Liver (tissue), 9 donors: ENCODE measurements around the gene MIB1. TPM values are rescaled to one million over a fixed set of nuclear protein-coding genes. Genes with fewer than 3 reads are reported as not detected.

Source experiments
- DNase-seq: peaks from one replicate; pipeline ENCODE4 v3.0.0-alpha.2; 2017; ENCODE audit warnings: low spot score
- H3K27ac ChIP-seq, 2 donors: one replicate each; pipeline ENCODE4 v1.7.0; 2013; ENCODE audit warnings: inconsistent platforms in 2 of 2, low read length in 2 of 2, control low read depth in 1 of 2, low read depth in 1 of 2, mild to moderate bottlenecking in 1 of 2
- H3K27me3 ChIP-seq, 4 donors: one replicate each; pipeline versions ENCODE4 v1.6.1 to v1.7.0; 2013; ENCODE audit warnings: low read length in 3 of 4, inconsistent platforms in 1 of 4, mild to moderate bottlenecking in 1 of 4, moderate library complexity in 1 of 4; ENCODE audit not compliant: control insufficient read depth in 4 of 4, insufficient read depth in 4 of 4
- H3K36me3 ChIP-seq, 4 donors: one replicate each; pipeline versions ENCODE4 v1.6.1 to v1.7.0; 2013; ENCODE audit warnings: low read length in 3 of 4, mild to moderate bottlenecking in 3 of 4, low read depth in 1 of 4, moderate library complexity in 1 of 4; ENCODE audit not compliant: control insufficient read depth in 4 of 4, insufficient read depth in 3 of 4
- H3K4me1 ChIP-seq, 4 donors: one replicate each; pipeline versions ENCODE4 v1.6.1 to v1.7.0; 2013; ENCODE audit warnings: low read length in 3 of 4, mild to moderate bottlenecking in 3 of 4, moderate library complexity in 1 of 4; ENCODE audit not compliant: control insufficient read depth in 4 of 4, insufficient read depth in 4 of 4
- H3K4me3 ChIP-seq, 3 donors: one replicate each; pipeline versions ENCODE4 v1.6.1 to v1.7.0; 2013; ENCODE audit warnings: low read length in 3 of 3, control low read depth in 1 of 3, low read depth in 1 of 3, mild to moderate bottlenecking in 1 of 3
- H3K9ac ChIP-seq, 2 donors: one replicate each; pipeline ENCODE4 v1.7.0; 2013; ENCODE audit warnings: low read length in 2 of 2, mild to moderate bottlenecking in 2 of 2, moderate library complexity in 2 of 2, control low read depth in 1 of 2, low read depth in 1 of 2
- H3K9me3 ChIP-seq, 4 donors: one replicate each; pipeline versions ENCODE4 v1.6.1 to v1.7.0; 2013; ENCODE audit warnings: low read length in 3 of 4; ENCODE audit not compliant: control insufficient read depth in 4 of 4
- CTCF ChIP-seq: fragments of 150-350 bp; IDR thresholded peaks from 2 replicates; pipeline ENCODE4 v1.5.1; 2017; ENCODE audit warnings: improper control_type of control experiment, low read depth, low read length; ENCODE audit not compliant: missing input control
- EGR1 ChIP-seq, 2 donors: IDR thresholded peaks; 2 replicates each; pipeline ENCODE4 v1.6.1; 2016 to 2018; ENCODE audit warnings: antibody characterized with exemption in 2 of 2, low read depth in 2 of 2
- FOXA1 ChIP-seq: IDR thresholded peaks from 2 replicates; pipeline ENCODE4 v1.6.1; 2016; ENCODE audit warnings: antibody characterized with exemption
- GABPA ChIP-seq, 2 donors: IDR thresholded peaks in 1 of 2; conservative IDR thresholded peaks in 1 of 2; 2 replicates each; pipeline ENCODE4 v1.6.1; 2016; ENCODE audit warnings: antibody characterized with exemption in 2 of 2, mild to moderate bottlenecking in 1 of 2, moderate library complexity in 1 of 2
- HNF4G ChIP-seq: IDR thresholded peaks from 2 replicates; pipeline ENCODE4 v1.6.1; 2016; ENCODE audit warnings: antibody characterized with exemption
- JUND ChIP-seq, 2 donors: IDR thresholded peaks; 2 replicates each; pipeline ENCODE4 v1.6.1; 2016; ENCODE audit warnings: antibody characterized with exemption in 2 of 2
- NR2F2 ChIP-seq: IDR thresholded peaks from 2 replicates; pipeline ENCODE4 v1.6.1; 2016; ENCODE audit warnings: antibody characterized with exemption
- RAD21 ChIP-seq, 2 donors: IDR thresholded peaks; 2 replicates each; pipeline ENCODE4 v1.6.1; 2016; ENCODE audit warnings: antibody characterized with exemption in 2 of 2, mild to moderate bottlenecking in 2 of 2
- RXRA ChIP-seq, 2 donors: IDR thresholded peaks; 2 replicates each; pipeline ENCODE4 v1.6.1; 2017 to 2018; ENCODE audit warnings: antibody characterized with exemption in 2 of 2, mild to moderate bottlenecking in 1 of 2
- SP1 ChIP-seq: IDR thresholded peaks from 2 replicates; pipeline ENCODE4 v1.6.1; 2018; ENCODE audit warnings: antibody characterized with exemption, mild to moderate bottlenecking
- TAF1 ChIP-seq: conservative IDR thresholded peaks from 2 replicates; pipeline ENCODE4 v1.6.1; 2016; ENCODE audit warnings: antibody characterized with exemption, mild to moderate bottlenecking
- WGBS: extraction: QIAGEN DNeasy Blood & Tissue Kit; methylation state at CpG from one replicate; pipeline ENCODE4 v1.1.7; 2013; 5-methylcytosine and 5-hydroxymethylcytosine counted together
- polyA plus RNA-seq, 2 donors: library from polyadenylated mRNA; stranded (reverse) in 1 of 2; unstranded in 1 of 2; fragments of 200-250 nt in 1 of 2; fragments of >200 nt in 1 of 2; fragmentation: Nextera tagmentation in 1 of 2; extraction: Ambion mirVana in 1 of 2; gene quantifications; one replicate each; pipeline versions ENCODE4 v1.2.1 to v1.2.3, GENCODE V29; 2013 to 2015
- total RNA-seq, 2 donors: library from RNA; depleted of rRNA; stranded (reverse); fragments of >200 nt; gene quantifications; one replicate each; pipeline ENCODE4 v1.2.3, GENCODE V29; 2014
- TF ChIP-seq, protein P1 (sequence below): IDR thresholded peaks from 2 replicates; pipeline ENCODE4 v1.6.1; 2016; ENCODE audit warnings: antibody characterized with exemption, mild to moderate bottlenecking
- TF ChIP-seq, protein P2 (sequence below): IDR thresholded peaks from 2 replicates; pipeline ENCODE4 v1.6.1; 2016; ENCODE audit warnings: antibody characterized with exemption
- donor health status: healthy.
- donor health status: healthy.
- donor health status: healthy.
- donor health status: healthy.
- donor health status: healthy.

MIB1 gene
- total and polyA plus RNA-seq, 4 donors: 2.7 to 29.6 (median 14.9) TPM

GRCh38 chr18:21868770-21869169 lies 128.2 kb downstream of the MIB1 start:
- H3K27ac ChIP-seq: no peak overlapping the region
- DNase-seq: no peak
- WGBS: 93% methylated on average over 4 of the region's 4 CpGs
- no peaks in the 10 kb centered on the region for H3K27me3 ChIP-seq
- no peaks in the 10 kb centered on the region for H3K9me3 ChIP-seq
- peaks cover 0 to 4% (median 2%) of the 10 kb centered on the region in 4 donors for H3K36me3 ChIP-seq
- no peak overlapping the region for H3K9ac ChIP-seq
- TF ChIP-seq, protein P1, sequence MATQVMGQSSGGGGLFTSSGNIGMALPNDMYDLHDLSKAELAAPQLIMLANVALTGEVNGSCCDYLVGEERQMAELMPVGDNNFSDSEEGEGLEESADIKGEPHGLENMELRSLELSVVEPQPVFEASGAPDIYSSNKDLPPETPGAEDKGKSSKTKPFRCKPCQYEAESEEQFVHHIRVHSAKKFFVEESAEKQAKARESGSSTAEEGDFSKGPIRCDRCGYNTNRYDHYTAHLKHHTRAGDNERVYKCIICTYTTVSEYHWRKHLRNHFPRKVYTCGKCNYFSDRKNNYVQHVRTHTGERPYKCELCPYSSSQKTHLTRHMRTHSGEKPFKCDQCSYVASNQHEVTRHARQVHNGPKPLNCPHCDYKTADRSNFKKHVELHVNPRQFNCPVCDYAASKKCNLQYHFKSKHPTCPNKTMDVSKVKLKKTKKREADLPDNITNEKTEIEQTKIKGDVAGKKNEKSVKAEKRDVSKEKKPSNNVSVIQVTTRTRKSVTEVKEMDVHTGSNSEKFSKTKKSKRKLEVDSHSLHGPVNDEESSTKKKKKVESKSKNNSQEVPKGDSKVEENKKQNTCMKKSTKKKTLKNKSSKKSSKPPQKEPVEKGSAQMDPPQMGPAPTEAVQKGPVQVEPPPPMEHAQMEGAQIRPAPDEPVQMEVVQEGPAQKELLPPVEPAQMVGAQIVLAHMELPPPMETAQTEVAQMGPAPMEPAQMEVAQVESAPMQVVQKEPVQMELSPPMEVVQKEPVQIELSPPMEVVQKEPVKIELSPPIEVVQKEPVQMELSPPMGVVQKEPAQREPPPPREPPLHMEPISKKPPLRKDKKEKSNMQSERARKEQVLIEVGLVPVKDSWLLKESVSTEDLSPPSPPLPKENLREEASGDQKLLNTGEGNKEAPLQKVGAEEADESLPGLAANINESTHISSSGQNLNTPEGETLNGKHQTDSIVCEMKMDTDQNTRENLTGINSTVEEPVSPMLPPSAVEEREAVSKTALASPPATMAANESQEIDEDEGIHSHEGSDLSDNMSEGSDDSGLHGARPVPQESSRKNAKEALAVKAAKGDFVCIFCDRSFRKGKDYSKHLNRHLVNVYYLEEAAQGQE: no peak
- TF ChIP-seq GABPA (IDR thresholded peaks at IDR 0.05 in 1 of 2, conservative IDR thresholded peaks at IDR 0.05 in 1 of 2) (no peak), HNF4G (no peak), NR2F2 (no peak), CTCF (no peak), SP1 (no peak), EGR1 (IDR thresholded peaks at IDR 0.05; ENCODE audit: low read depth in 2 of 2) (no peak), RAD21 (IDR thresholded peaks at IDR 0.05) (no peak), FOXA1 (no peak), TAF1 (no peak)
- TF ChIP-seq, protein P2, sequence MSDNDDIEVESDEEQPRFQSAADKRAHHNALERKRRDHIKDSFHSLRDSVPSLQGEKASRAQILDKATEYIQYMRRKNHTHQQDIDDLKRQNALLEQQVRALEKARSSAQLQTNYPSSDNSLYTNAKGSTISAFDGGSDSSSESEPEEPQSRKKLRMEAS: no peak
- H3K4me1 ChIP-seq: no peaks in the 10 kb centered on the region
- H3K4me3 ChIP-seq: no peak overlapping the region

GRCh38 chr18:21889570-21889969 lies 149.0 kb downstream of the MIB1 start:
- no peaks in the 10 kb centered on the region for H3K9me3 ChIP-seq
- TF ChIP-seq JUND (IDR thresholded peaks at IDR 0.05): no peak
- no peak for TF ChIP-seq TAF1
- no peak for TF ChIP-seq RXRA (IDR thresholded peaks at IDR 0.05)
- no peak for TF ChIP-seq SP1
- DNase-seq: no peak
- H3K4me1 ChIP-seq: peaks cover 0 to 4% (median 3%) of the 10 kb centered on the region in 4 donors
- no peak overlapping the region for H3K27ac ChIP-seq
- WGBS: 71% methylated on average over 1 of the region's 1 CpG
- H3K36me3 ChIP-seq: no peaks in the 10 kb centered on the region
- no peak overlapping the region for H3K9ac ChIP-seq
- no peak overlapping the region for H3K4me3 ChIP-seq
- H3K27me3 ChIP-seq: no peaks in the 10 kb centered on the region
